Thyroid gland (tissue), 4 donors: ENCODE data around the gene OR4D5.

Source experiments
- CTCF ChIP-seq, 6 experiments: fragments of 200-600 bp in 3 of 6; fragments of 450-650 bp in 3 of 6; sonication (generic) in 3 of 6; IDR thresholded peaks; one replicate each; pipeline ENCODE4 v1.5.1; 2016 to 2019; ENCODE audit warnings: antibody characterized with exemption in 6 of 6, mild to moderate bottlenecking in 2 of 6, inconsistent platforms in 1 of 6, moderate library complexity in 1 of 6
- POLR2A ChIP-seq, 2 donors: fragments of 450-650 bp; IDR thresholded peaks; one replicate each; pipeline ENCODE4 v1.6.1; 2017; ENCODE audit warnings: antibody characterized with exemption in 2 of 2, mild to moderate bottlenecking in 2 of 2, moderate library complexity in 1 of 2

DNA sequence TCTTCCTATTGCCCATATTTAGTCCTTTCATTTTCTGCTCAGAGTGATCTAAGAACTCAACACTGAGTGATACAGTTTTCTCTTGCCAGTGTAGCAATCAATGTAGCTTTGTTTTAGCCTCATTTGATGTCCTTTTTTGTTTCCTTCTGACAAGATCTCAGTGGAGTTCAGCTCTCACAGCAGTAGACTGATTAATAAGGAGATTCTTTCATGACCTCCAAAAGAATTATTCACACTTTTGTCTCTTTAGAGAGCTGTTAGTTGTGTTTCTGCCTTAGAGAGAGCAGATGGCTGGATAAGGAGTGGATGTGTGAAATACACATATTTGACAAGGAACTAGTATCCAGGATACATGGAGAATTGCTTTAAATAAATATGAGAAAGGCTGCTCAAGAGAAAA, 47.4 kb upstream of the OR4D5 start:
- TF ChIP-seq CTCF (IDR thresholded peaks at IDR 0.05) (no peak), POLR2A (IDR thresholded peaks at IDR 0.05) (no peak)
